SIG-M5 treated with dmso at 0.1 percent for 504 hours (cell line): ENCODE data around the gene SPNS1.

Experiments
- DNase-seq: peaks from one replicate; lab custom pipeline; 2025; ENCODE audit not compliant: unreplicated experiment; lab: John Stamatoyannopoulos, UW

SPNS1 gene

DNA sequence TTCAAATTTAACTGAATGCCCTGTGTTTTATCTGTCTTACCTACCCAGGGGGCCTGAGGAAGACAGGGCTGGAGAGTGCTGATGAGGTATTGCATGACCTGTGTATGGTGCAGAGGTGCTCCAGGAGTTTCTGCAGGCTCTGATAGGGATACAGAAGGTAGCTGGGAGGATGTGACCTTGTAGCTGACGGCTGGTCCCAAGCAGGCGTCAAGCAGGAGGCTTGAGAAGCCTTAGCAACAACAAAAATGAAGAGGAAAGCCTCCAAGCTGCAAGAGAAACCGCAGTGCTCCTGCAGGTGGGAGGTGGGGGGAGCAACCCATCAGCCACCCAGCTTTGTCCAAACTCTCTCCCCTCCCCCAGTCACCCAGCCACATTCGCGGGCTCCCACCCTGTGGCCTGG, 50.6 kb downstream of the SPNS1 start:
- no peak for DNase-seq

- DNase-seq: no peak
These were observed 51.2 kb downstream of the SPNS1 start for GRCh38 chr16:29025735-29026134.

- no peak for DNase-seq
These were observed 54.0 kb downstream of the SPNS1 start for GRCh38 chr16:29028457-29029167.

DNA sequence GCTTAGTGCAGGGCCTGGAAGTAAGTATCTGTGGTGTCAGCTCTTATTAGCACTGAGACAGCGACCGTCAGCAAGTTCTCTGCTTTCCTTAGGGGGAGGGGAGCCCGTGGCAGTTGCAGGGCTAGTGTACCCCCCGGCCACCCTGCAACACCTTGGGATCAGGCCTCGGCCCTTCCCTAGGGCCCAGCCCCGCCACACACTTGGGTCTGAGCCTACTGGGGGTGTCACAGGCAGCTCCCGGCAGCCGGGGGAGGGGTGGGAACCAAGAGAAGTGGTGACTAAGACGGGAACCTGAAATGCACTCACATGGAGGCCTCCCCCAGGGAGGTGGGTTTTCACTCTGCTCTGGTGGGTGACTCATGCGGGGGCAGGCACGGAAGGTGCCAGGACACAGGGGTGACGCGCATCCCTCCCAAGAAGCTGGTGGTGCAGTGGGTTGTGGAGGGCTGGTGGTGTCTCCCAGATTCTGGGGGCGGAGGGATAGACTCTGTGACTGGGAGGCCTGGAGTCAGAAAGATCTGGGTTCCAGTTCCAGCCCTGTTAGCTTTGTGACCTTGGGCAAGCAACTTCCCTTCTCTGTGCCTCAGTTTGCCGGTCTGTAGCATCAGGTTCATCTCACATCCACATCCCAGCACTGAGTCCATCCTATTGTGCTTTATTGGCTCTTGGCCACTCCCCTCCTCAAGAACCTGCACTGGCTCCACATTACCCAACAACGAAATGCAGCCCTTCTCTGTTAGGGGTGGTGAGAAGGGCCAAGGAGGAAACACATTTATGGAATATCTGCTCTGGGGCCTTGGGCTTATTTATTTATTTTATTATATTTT, 54.8 kb downstream of the SPNS1 start:
- DNase-seq: peak; percentile 44

DNA sequence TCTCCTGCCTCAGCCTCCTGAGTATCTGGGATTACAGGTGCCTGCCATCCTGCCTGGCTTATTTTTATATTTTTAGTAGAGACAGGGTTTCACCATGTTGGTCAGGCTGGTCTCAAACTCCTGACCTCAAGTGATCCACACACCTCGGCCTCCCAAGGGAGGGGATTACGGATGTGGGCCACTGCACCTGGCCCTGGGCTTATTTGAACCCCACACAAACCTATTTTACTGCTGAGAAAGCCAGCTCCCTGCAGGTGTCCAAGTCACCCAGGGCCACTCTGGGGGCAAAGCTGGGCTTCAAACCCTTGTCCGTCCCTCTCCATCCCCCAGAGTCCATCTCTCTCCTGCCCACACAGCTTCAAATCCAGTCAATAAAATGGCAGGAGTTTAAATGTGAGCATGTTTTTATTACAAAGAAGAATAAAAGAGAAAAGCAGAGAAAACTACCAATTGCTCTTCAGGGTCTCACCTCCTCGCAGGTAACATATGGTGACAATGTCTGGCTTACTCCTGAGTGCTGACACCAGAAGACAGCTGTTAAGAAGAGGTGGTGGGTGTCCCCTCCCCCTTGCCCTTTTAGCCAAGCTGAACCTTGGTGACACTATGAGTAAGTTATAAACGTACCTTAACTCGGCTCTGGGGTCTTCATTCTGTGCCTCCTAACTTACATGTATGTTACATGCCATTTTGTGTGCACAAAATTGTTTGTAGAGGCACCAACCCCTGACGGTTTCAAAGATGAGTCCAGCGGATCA, 55.7 kb downstream of the SPNS1 start:
- DNase-seq: no peak
